Measurements from ENCODE around the gene RCAN3.
"Not testable (repeated sequence)": the region's sequence is repeated elsewhere in the genome, so short reads cannot be mapped to it uniquely, and the experiment has no call there.

Gene RCAN3

DNA sequence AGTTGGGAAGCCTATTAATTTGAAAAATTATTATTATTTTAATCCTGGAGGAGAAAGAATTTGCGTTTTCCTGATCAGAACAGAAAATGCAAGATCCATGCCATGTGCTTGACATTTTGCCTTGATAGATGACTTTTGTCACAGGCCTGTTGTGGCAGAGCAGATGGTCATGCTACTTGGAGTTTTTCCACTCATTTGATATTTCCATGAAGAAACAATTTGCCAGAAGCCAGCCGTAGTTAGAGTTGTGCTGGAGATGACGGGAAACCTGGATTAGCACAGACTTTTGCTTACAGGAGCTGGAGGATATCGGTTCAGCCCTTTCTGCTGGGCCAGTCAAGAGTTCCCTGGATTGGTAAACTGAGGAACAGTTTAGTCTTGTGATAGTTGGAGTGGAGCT, 3.2 kb downstream of the RCAN3 start:
- in situ Hi-C loops (cut with HindIII; ENCODE audit: low pct_unique_long_range_greater_than_20kb, low sequenced_read_pairs) = no loop called here
- no peak for DNase-seq (ENCODE audit: low read depth in 1 of 2, low spot score in 1 of 2)
- TF ChIP-seq JUND (IDR thresholded peaks at IDR 0.05; ENCODE audit: low read depth) = no peak

DNA sequence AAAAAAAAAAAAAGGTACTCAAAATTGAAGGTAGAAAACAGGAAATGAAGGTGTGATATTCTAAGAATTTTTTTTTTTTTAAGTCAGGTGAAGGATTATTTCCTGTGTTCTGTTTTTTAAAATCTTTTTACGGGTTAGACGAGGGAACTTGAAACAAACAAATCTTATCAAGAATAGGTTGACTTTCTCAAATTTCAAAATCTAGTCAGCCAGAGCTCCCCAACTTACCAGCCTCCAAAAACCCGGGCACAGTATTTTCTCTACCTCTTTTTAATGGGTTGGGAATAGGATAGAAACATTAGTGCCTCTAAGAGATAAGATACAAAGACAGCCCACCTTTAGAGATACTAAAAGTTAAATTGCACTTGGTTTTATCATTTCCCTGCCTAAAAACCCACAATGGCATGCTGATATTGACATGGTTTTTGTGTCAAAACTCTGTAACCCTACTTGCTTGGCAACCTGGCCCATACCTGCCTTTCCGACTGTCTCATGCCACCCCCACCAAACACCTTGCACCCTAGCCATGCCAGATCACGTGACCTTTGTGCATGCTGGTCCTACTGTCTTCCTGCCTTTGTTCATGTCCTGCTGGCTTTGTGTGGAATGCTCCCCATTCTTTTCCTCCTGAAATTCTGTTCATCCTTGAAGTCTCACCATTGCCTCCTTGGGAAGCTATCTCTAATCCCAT, 4.2 kb downstream of the RCAN3 start:
- no peak for DNase-seq (ENCODE audit: low read depth in 1 of 2, low spot score in 1 of 2)
- no peak for TF ChIP-seq JUND (IDR thresholded peaks at IDR 0.05; ENCODE audit: low read depth)
- in situ Hi-C loops (cut with HindIII; ENCODE audit: low pct_unique_long_range_greater_than_20kb, low sequenced_read_pairs) = no loop called here

GRCh38 chr1:24507405-24507804, 4.8 kb downstream of the RCAN3 start:
- DNase-seq (ENCODE audit: low read depth in 1 of 2, low spot score in 1 of 2) = no peak
- no peak for TF ChIP-seq JUND (IDR thresholded peaks at IDR 0.05; ENCODE audit: low read depth)
- in situ Hi-C loops (cut with HindIII; ENCODE audit: low pct_unique_long_range_greater_than_20kb, low sequenced_read_pairs) = no loop called here

DNA sequence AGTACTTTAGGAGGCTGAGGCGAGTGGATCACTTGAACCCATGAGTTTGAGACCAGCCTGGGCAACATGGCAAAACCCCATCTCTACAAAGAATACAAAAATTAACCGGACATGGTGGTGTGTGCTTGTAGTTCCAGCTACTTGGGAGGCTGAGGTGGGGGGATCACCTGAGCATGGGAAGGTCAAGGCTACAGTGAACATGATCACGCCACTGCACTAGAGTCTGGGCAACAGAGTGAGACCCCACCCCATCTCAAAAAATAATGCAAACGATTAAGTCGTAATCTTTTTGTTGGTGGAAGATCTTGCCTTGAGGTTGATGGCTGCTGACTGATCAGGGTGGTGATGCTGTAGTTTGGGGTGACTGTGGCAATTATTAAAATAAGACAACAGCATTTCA, 6.3 kb downstream of the RCAN3 start:
- in situ Hi-C loops (cut with HindIII; ENCODE audit: low pct_unique_long_range_greater_than_20kb, low sequenced_read_pairs) = no loop called here
- no peak for TF ChIP-seq JUND (IDR thresholded peaks at IDR 0.05; ENCODE audit: low read depth)
- DNase-seq (ENCODE audit: low read depth in 1 of 2, low spot score in 1 of 2) = no peak

- TF ChIP-seq JUND (IDR thresholded peaks at IDR 0.05; ENCODE audit: low read depth) = no peak
These were observed 11.1 kb downstream of the RCAN3 start for GRCh38 chr1:24513706-24514105.

GRCh38 chr1:24514946-24515345, 12.3 kb downstream of the RCAN3 start:
- no peak for TF ChIP-seq JUND (IDR thresholded peaks at IDR 0.05; ENCODE audit: low read depth)
- no peak for DNase-seq (ENCODE audit: low read depth in 1 of 2, low spot score in 1 of 2)
- in situ Hi-C loops (cut with HindIII; ENCODE audit: low pct_unique_long_range_greater_than_20kb, low sequenced_read_pairs) = no loop called here

More at GRCh38 chr1:24513706-24514105, 11.1 kb downstream of the RCAN3 start:
- DNase-seq (ENCODE audit: low read depth in 1 of 2, low spot score in 1 of 2) = no peak
- in situ Hi-C loops (cut with HindIII; ENCODE audit: low pct_unique_long_range_greater_than_20kb, low sequenced_read_pairs) = no loop called here

GRCh38 chr1:24515671-24516209, 13.1 kb downstream of the RCAN3 start:
- peak in 1 of 2 experiments; percentile 64 for DNase-seq (ENCODE audit: low read depth in 1 of 2, low spot score in 1 of 2)
- in situ Hi-C loops (cut with HindIII; ENCODE audit: low pct_unique_long_range_greater_than_20kb, low sequenced_read_pairs) = not testable (repeated sequence)

DNA sequence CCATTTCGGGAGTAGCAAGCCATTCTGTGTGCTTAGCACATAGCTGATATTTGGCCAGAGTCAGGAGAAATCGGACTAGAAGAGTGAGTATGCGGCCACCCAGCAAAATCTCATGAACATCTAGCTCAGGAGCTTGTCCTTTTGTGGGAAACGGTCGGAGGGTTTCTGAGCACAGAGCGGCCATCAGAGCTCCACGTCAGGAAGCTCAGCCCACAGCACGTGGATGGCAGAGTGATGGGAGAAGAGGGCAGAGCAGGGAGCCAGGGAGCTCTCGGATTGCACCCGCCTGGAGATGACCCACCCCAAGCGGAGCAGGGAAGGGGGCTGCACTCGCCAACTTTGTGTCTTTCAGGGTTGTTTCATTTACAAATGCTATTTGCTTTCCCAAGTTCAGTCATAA, 13.9 kb downstream of the RCAN3 start:
- TF ChIP-seq JUND (IDR thresholded peaks at IDR 0.05; ENCODE audit: low read depth) = no peak
- in situ Hi-C loops (cut with HindIII; ENCODE audit: low pct_unique_long_range_greater_than_20kb, low sequenced_read_pairs) = no loop called here
- no peak for DNase-seq (ENCODE audit: low read depth in 1 of 2, low spot score in 1 of 2)

DNA sequence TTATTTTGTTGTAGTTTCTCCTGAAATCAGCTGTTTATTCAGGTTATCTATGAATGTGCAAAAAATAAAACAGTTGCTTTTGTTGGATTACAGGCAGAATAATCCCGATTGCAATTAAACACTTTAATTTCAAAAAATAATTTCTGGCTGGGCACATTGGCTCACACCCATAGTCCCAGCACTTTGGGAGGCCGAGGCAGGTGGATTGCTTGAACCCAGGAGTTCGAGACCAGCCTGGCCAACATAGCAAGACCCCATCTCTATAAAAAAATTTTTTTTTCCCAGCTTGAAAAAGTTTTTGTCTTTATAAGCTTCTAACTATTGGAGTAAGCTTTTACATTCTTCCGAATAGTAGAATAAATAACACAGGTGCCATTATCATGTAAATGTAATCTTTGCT, 15.3 kb downstream of the RCAN3 start:
- in situ Hi-C loops (cut with HindIII; ENCODE audit: low pct_unique_long_range_greater_than_20kb, low sequenced_read_pairs) = no loop called here
- TF ChIP-seq JUND (IDR thresholded peaks at IDR 0.05; ENCODE audit: low read depth) = no peak
- no peak for DNase-seq (ENCODE audit: low read depth in 1 of 2, low spot score in 1 of 2)

DNA sequence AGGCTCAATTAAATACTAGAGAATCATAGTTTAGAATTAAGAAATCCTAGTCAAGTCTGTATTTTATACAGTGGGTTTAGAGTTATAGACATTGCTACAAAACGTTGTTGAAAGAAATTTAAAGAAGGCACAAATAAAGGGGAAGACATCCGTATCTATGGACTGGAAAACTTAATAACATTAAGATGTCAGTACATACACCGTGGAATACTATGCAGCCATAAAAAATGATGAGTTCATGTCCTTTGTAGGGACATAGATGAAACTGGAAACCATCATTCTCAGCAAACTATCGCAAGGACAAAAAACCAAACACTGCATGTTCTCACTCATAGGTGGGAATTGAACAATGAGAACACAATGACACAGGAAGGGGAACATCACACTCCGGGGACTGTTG, 17.6 kb downstream of the RCAN3 start:
- in situ Hi-C loops (cut with HindIII; ENCODE audit: low pct_unique_long_range_greater_than_20kb, low sequenced_read_pairs); DNase-seq (ENCODE audit: low read depth in 1 of 2, low spot score in 1 of 2): not testable (repeated sequence)

DNA sequence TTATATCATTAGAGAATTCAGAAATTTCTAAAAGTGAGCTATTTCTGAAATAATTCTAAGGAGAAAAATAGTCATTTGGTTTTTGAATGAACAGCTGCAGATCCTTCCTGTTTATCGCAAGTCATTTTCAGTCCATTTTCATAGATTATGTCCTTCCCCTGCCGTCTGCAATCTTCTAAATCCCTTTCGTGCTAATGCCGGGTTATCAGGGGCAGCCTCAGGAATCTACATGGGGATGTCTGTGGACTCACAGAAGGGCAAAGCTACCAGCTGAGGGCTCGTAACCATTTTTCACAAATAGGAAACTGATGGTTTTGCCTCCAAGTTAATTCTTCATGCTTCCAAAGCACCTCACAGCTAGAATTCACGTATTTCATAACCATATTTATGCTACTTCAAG, 23.0 kb downstream of the RCAN3 start:
- in situ Hi-C loops (cut with HindIII; ENCODE audit: low pct_unique_long_range_greater_than_20kb, low sequenced_read_pairs) = no loop called here
- DNase-seq (ENCODE audit: low read depth in 1 of 2, low spot score in 1 of 2) = no peak
- TF ChIP-seq JUND (IDR thresholded peaks at IDR 0.05; ENCODE audit: low read depth) = no peak

GRCh38 chr1:24526045-24526444, 23.4 kb downstream of the RCAN3 start:
- in situ Hi-C loops (cut with HindIII; ENCODE audit: low pct_unique_long_range_greater_than_20kb, low sequenced_read_pairs) = no loop called here
- no peak for DNase-seq (ENCODE audit: low read depth in 1 of 2, low spot score in 1 of 2)
- no peak for TF ChIP-seq JUND (IDR thresholded peaks at IDR 0.05; ENCODE audit: low read depth)

DNA sequence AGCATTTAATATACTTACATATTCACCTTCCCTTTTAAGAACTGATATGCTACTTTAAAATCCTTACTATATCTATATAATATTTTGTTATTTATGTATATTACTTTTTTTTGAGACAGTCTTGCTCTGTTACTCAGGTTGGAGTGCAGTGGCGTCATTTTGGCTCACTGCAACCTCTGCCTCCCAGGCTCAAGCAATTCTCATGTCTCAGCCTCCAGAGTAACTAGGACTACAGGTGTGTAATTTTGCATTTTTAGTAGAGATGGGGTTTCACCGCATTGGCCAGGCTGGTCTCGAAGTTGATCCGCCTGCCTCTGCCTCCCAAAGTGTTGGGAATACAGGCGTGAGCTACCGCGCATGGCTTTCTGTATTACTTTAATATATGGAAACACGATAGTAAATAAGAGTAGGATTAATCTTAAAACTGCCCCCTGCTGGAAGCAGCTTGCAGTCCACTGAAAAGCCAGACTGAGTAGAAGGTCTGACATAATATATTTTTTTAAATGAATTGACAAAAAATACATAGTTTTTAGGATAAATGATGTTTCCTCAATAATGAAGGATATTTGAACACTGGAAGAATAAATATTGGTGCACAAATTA, 24.4 kb downstream of the RCAN3 start:
- in situ Hi-C loops (cut with HindIII; ENCODE audit: low pct_unique_long_range_greater_than_20kb, low sequenced_read_pairs) = no loop called here
- TF ChIP-seq JUND (IDR thresholded peaks at IDR 0.05; ENCODE audit: low read depth) = no peak
- DNase-seq (ENCODE audit: low read depth in 1 of 2, low spot score in 1 of 2) = peak in 1 of 2 experiments; percentile 30

DNA sequence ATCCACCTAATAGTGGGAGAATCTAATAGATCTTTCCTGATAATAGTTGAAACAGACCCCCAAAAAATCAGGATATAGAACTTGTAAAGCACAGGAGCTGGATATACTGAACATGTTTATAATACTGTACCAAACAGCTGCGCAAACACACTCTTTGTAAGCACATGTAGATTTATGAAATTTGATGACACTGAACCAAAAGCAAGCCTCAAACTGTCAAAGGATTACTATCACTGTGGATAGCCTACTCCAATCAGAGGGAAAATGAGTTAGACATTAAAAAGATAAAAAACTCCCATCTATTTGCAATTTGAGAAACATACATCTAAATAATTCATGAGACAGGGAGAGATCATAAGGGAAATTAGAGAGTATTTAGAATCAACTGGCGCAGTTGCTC, 26.1 kb downstream of the RCAN3 start:
- TF ChIP-seq JUND (IDR thresholded peaks at IDR 0.05; ENCODE audit: low read depth) = no peak
- DNase-seq (ENCODE audit: low read depth in 1 of 2, low spot score in 1 of 2) = no peak
- in situ Hi-C loops (cut with HindIII; ENCODE audit: low pct_unique_long_range_greater_than_20kb, low sequenced_read_pairs) = no loop called here

- in situ Hi-C loops (cut with HindIII; ENCODE audit: low pct_unique_long_range_greater_than_20kb, low sequenced_read_pairs); DNase-seq (ENCODE audit: low read depth in 1 of 2, low spot score in 1 of 2): not testable (repeated sequence)
These were observed 26.7 kb downstream of the RCAN3 start for GRCh38 chr1:24529292-24529691.
